IMR-90 (cell line): Measurements from ENCODE around the gene CYB5D1. TPM values are rescaled to one million over a fixed set of nuclear protein-coding genes. Genes with fewer than 3 reads are reported as not detected.

Experiments used
- ATAC-seq: fragments of 200-7000 bp; cut with Tn5 transposase; 2 replicates; pipeline ENCODE4 v1.9.1; 2020; ENCODE audit warnings: low read depth, mild to moderate bottlenecking, moderate library complexity
- BruUV-seq: library from RNA; stranded (reverse); fragments of 400-500 nt; replicated peaks from 2 replicates; lab custom pipeline; 2021; lab: Mats Ljungman, UMichigan
- CTCF ChIA-PET: fragments of 300-600 bp; formaldehyde crosslinking; extraction: SDS; loops from one replicate; lab custom pipeline; 2021; ENCODE audit warnings: antibody characterized with exemption; lab: Yijun Ruan, JAX
- POLR2A ChIA-PET: fragments of 300-600 bp; sonication (Branson Sonifier 250); formaldehyde crosslinking; loops from one replicate; lab custom pipeline; 2022; ENCODE audit warnings: antibody characterized with exemption; ENCODE audit not compliant: unreplicated experiment; lab: Charles Lee
- DNase-seq: peaks from one replicate; pipeline ENCODE4 v3.0.0; 2013
- H2AFZ ChIP-seq: replicated peaks from 2 replicates; pipeline ENCODE3; 2013; ENCODE audit warnings: low read length, mild to moderate bottlenecking; ENCODE audit not compliant: poor library complexity
- H2AK5ac ChIP-seq: 2 replicates; pipeline ENCODE4 v1.6.1; 2013; ENCODE audit warnings: low read depth, low read length, inconsistent platforms
- H2AK9ac ChIP-seq: replicated peaks from 2 replicates; pipeline ENCODE3; 2013; ENCODE audit warnings: mild to moderate bottlenecking, low read depth, low read length, moderate library complexity; ENCODE audit not compliant: poor library complexity
- H2BK120ac ChIP-seq: 2 replicates; pipeline ENCODE4 v1.6.1; 2013; ENCODE audit warnings: low read depth, low read length, inconsistent platforms
- H2BK15ac ChIP-seq: 3 replicates; pipeline ENCODE4 v1.6.1; 2013; ENCODE audit warnings: low read depth, low read length, inconsistent platforms
- H2BK20ac ChIP-seq: 2 replicates; pipeline ENCODE4 v1.6.1; 2013; ENCODE audit warnings: low read depth, mild to moderate bottlenecking, inconsistent platforms, low read length, moderate library complexity
- H2BK5ac ChIP-seq: 2 replicates; pipeline ENCODE4 v1.6.1; 2013; ENCODE audit warnings: mild to moderate bottlenecking, low read depth, low read length, inconsistent platforms; ENCODE audit not compliant: poor library complexity, severe bottlenecking
- H3K14ac ChIP-seq: replicated peaks from 2 replicates; pipeline ENCODE4 v1.6.1; 2013; ENCODE audit warnings: low read depth, low read length, inconsistent platforms
- H3K18ac ChIP-seq: 2 replicates; pipeline ENCODE4 v1.6.1; 2013; ENCODE audit warnings: low read depth, low read length, control low read depth
- H3K23ac ChIP-seq: 2 replicates; pipeline ENCODE4 v1.6.1; 2013; ENCODE audit warnings: low read depth, low read length, inconsistent platforms
- H3K27ac ChIP-seq: 2 replicates; pipeline ENCODE4 v1.5.1; 2013; ENCODE audit warnings: mild to moderate bottlenecking, control low read depth, low read length; ENCODE audit not compliant: insufficient read depth
- H3K27me3 ChIP-seq: 2 replicates; pipeline ENCODE4 v1.6.1; 2013; ENCODE audit warnings: low read length; ENCODE audit not compliant: control insufficient read depth, insufficient read depth
- H3K36me3 ChIP-seq: 2 replicates; pipeline ENCODE4 v1.6.1; 2013; ENCODE audit warnings: low read length, mixed read lengths; ENCODE audit not compliant: control insufficient read depth, insufficient read depth
- H3K4ac ChIP-seq: 2 replicates; pipeline ENCODE4 v1.6.1; 2013; ENCODE audit warnings: low read depth, low read length, inconsistent platforms
- H3K4me1 ChIP-seq: 2 replicates; pipeline ENCODE4 v1.6.1; 2013; ENCODE audit warnings: low read length, mixed read lengths; ENCODE audit not compliant: control insufficient read depth, insufficient read depth
- H3K4me2 ChIP-seq: 2 replicates; pipeline ENCODE4 v1.6.1; 2013; ENCODE audit warnings: low read depth, mild to moderate bottlenecking, control low read depth, low read length, moderate library complexity
- H3K4me3 ChIP-seq: 2 replicates; pipeline ENCODE4 v1.5.1; 2013; ENCODE audit warnings: low read depth, mild to moderate bottlenecking, control low read depth, low read length, moderate library complexity; ENCODE audit not compliant: insufficient read depth
- H3K56ac ChIP-seq: 2 replicates; pipeline ENCODE4 v1.6.1; 2013; ENCODE audit warnings: low read length, inconsistent platforms; ENCODE audit not compliant: insufficient read depth; ENCODE audit errors: extremely low read depth
- H3K79me1 ChIP-seq, 2 experiments: 2 replicates each; pipeline ENCODE4 v1.6.1; 2013; ENCODE audit warnings: low read length in 2 of 2, inconsistent platforms in 1 of 2, low read depth in 1 of 2
- H3K9ac ChIP-seq: 2 replicates; pipeline ENCODE4 v1.6.1; 2013; ENCODE audit warnings: low read depth, low read length, control low read depth
- H3K9me1 ChIP-seq: 2 replicates; pipeline ENCODE4 v1.6.1; 2013; ENCODE audit warnings: low read length, inconsistent platforms; ENCODE audit not compliant: insufficient read depth
- H3K9me3 ChIP-seq: 2 replicates; pipeline ENCODE4 v1.6.1; 2013; ENCODE audit warnings: low read length; ENCODE audit not compliant: control insufficient read depth, insufficient read depth
- H4K20me1 ChIP-seq: 2 replicates; pipeline ENCODE4 v1.6.1; 2013; ENCODE audit warnings: low read length, inconsistent platforms; ENCODE audit not compliant: insufficient read depth
- H4K5ac ChIP-seq: 2 replicates; pipeline ENCODE4 v1.6.1; 2013; ENCODE audit warnings: mild to moderate bottlenecking, low read depth, low read length, control low read depth
- H4K8ac ChIP-seq, 2 experiments: 2 replicates each; pipeline ENCODE4 v1.6.1; 2013; ENCODE audit warnings: low read depth in 2 of 2, low read length in 2 of 2, control low read depth in 1 of 2, inconsistent platforms in 1 of 2
- H4K91ac ChIP-seq: 2 replicates; pipeline ENCODE4 v1.6.1; 2013; ENCODE audit warnings: low read depth, low read length, inconsistent platforms; ENCODE audit not compliant: insufficient read depth
- BHLHE40 ChIP-seq: fragments of 150-350 bp; IDR thresholded peaks from 2 replicates; pipeline ENCODE4 v1.6.1; 2016; ENCODE audit warnings: mild to moderate bottlenecking, low read depth, low read length
- CEBPB ChIP-seq: IDR thresholded peaks from 2 replicates; pipeline ENCODE4 v1.6.1; 2012; ENCODE audit warnings: low read depth, low read length, improper control_type of control experiment
- MAZ ChIP-seq: IDR thresholded peaks from 2 replicates; pipeline ENCODE4 v1.6.1; 2012; ENCODE audit warnings: low read depth, mild to moderate bottlenecking, low read length, improper control_type of control experiment, moderate library complexity, borderline replicate concordance
- POLR2A ChIP-seq: IDR thresholded peaks from 2 replicates; pipeline ENCODE4 v1.6.1; 2012; ENCODE audit warnings: mild to moderate bottlenecking, low read depth, low read length
- WGBS, 2 experiments: methylation state at CpG; one replicate each; pipeline versions ENCODE4 v1.1.5 to v1.1.7; 2013; ENCODE audit warnings: missing lambda C conversion rate in 2 of 2; ENCODE audit not compliant: insufficient read length in 1 of 2; ENCODE audit errors: extremely low coverage in 2 of 2; 5-methylcytosine and 5-hydroxymethylcytosine counted together
- dilution Hi-C: fragments of 300-500 bp; cut with HindIII; formaldehyde crosslinking; loops from one replicate; pipeline ENCODE4 v1.14.3; 2018; ENCODE audit warnings: low sequenced_read_pairs; ENCODE audit not compliant: unreplicated experiment
- in situ Hi-C: fragments of 300-500 bp; cut with MboI; formaldehyde crosslinking; loops from 3 replicates; pipeline ENCODE4 v1.14.3; 2019; ENCODE audit warnings: low sequenced_read_pairs, inconsistent platforms, mixed read lengths
- intact Hi-C: fragments of 100-400 bp; cut with micrococcal nuclease; formaldehyde crosslinking; loops from 2 replicates; pipeline ENCODE4 v1.10.0; 2022
- polyA plus RNA-seq, 3 experiments: library from polyadenylated mRNA; depleted of rRNA; stranded (reverse); fragments of >200 nt; gene quantifications; 2 replicates each; pipeline ENCODE4 v1.2.3, GENCODE V29; 2012; ENCODE audit warnings: low replicate concordance in 1 of 3
- total RNA-seq: library from RNA; depleted of rRNA; stranded (reverse); fragments of >200 nt; gene quantifications from 2 replicates; pipeline ENCODE4 v1.2.3, GENCODE V29; 2012

The CYB5D1 gene
- total and polyA plus RNA-seq, 2 of the 4 experiments (the other 2 are of a cell fraction) = 8.8 to 10.8 TPM

DNA sequence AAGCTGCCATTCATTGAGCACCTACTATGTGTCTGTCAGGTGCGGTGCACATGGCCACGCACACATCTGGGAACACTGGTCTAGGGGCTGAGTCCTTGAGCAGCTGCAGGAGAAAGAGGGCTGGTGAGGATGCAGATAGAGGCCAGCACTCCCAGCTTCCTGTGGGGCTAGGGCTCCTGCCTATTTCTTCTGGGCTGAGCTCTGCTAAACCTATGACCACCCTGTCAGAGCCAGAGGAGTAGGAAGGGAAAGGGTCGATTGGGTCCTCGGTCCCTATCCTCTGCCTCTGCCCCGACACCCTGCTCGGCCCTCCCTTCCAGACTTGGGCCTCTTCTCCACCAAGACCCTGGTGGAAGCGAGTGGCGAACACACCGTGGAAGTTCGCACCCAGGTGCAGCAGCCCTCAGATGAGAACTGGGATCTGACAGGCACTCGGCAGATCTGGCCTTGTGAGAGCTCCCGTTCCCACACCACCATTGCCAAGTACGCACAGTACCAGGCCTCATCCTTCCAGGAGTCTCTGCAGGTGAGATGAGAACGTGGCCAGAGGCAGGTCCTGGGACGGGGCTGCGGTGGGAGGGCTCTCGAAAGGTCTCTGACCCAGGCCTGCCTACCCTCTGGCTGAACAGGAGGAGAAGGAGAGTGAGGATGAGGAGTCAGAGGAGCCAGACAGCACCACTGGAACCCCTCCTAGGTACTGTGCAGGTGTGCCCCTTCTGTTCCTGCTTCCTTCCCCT is 6.9 kb upstream of the CYB5D1 start:
- DNase-seq (no peak), ATAC-seq (no peak)
- no peak overlapping the region for H2BK5ac ChIP-seq
- no peaks in the 10 kb centered on the region for H3K9me3 ChIP-seq
- H3K18ac ChIP-seq = no peak overlapping the region
- H3K4ac ChIP-seq = no peak overlapping the region
- H3K79me1 ChIP-seq = peaks cover 14 to 39% of the 10 kb centered on the region in 2 experiments
- peaks cover 64% of the 10 kb centered on the region for H3K36me3 ChIP-seq
- no peak for TF ChIP-seq POLR2A
- no peak for TF ChIP-seq CEBPB
- no peak for TF ChIP-seq BHLHE40
- TF ChIP-seq MAZ = no peak
- H3K4me1 ChIP-seq = peaks cover 8% of the 10 kb centered on the region
- no peaks in the 10 kb centered on the region for H3K27me3 ChIP-seq
- no peak overlapping the region for H3K27ac ChIP-seq
- no peak overlapping the region for H3K4me3 ChIP-seq
- H2AFZ ChIP-seq = no peak overlapping the region
- dilution Hi-C loops (no loop called here), intact Hi-C loops (loop anchor here (1.0 kb wide), 2 partner anchors 16 to 29 kb away; no protein-coding TSS in a partner anchor), in situ Hi-C loops (no loop called here)
- H3K4me2 ChIP-seq = no peak overlapping the region
- H4K5ac ChIP-seq = no peak overlapping the region
- no peak overlapping the region for H3K56ac ChIP-seq
- POLR2A ChIA-PET = no interaction called here
- 95% methylated on average over 8 of the region's 17 CpGs; no CpG with 5 or more reads in 1 of the 2 experiments for WGBS, 2 experiments
- H3K14ac ChIP-seq = no peak overlapping the region
- H3K23ac ChIP-seq = no peak overlapping the region
- H3K9ac ChIP-seq = no peak overlapping the region
- no peak overlapping the region for H2BK120ac ChIP-seq
- no peak overlapping the region for H2BK20ac ChIP-seq
- H4K20me1 ChIP-seq = peaks cover 32% of the 10 kb centered on the region
- no TSS peak for BruUV-seq
- peak overlapping the region; percentile 85 for H2AK9ac ChIP-seq
- no peak overlapping the region for H4K8ac ChIP-seq
- CTCF ChIA-PET = interaction anchor here (0.6 to 1.2 kb wide), 2 partner anchors 12 to 41 kb away, joined by 3 read pairs; no protein-coding TSS in a partner anchor
- peak overlapping the region; percentile 53; the same call in 1 of the 2 replicates for H2AK5ac ChIP-seq
- no peaks in the 10 kb centered on the region for H3K9me1 ChIP-seq
- no peak overlapping the region for H2BK15ac ChIP-seq
- no peak overlapping the region for H4K91ac ChIP-seq
